Osteocyte (in vitro differentiated cells): ENCODE measurements around the gene PHF11. TPM values are rescaled to one million over a fixed set of nuclear protein-coding genes. Genes with fewer than 3 reads are reported as not detected.

Source experiments
- DNase-seq: peaks from one replicate; pipeline ENCODE4 v3.0.0; 2021; ENCODE audit warnings: mixed read lengths; ENCODE audit not compliant: unreplicated experiment; ENCODE audit errors: extremely low spot score
- H3K27ac Mint-ChIP-seq: one replicate; pipeline ENCODE4 v1.8.0; 2021; ENCODE audit warnings: mild to moderate bottlenecking, mixed read lengths; ENCODE audit not compliant: unreplicated experiment
- H3K27me3 Mint-ChIP-seq: one replicate; pipeline ENCODE4 v1.8.0; 2021; ENCODE audit warnings: mixed read lengths; ENCODE audit not compliant: unreplicated experiment
- H3K36me3 Mint-ChIP-seq: one replicate; pipeline ENCODE4 v1.8.0; 2021; ENCODE audit warnings: mixed read lengths; ENCODE audit not compliant: unreplicated experiment
- H3K4me1 Mint-ChIP-seq: one replicate; pipeline ENCODE4 v1.8.0; 2021; ENCODE audit warnings: mixed read lengths; ENCODE audit not compliant: unreplicated experiment
- H3K4me3 Mint-ChIP-seq: one replicate; pipeline ENCODE4 v1.8.0; 2021; ENCODE audit warnings: mild to moderate bottlenecking, moderate library complexity, mixed read lengths; ENCODE audit not compliant: unreplicated experiment
- H3K9me3 Mint-ChIP-seq: one replicate; pipeline ENCODE4 v1.8.0; 2021; ENCODE audit warnings: mixed read lengths; ENCODE audit not compliant: unreplicated experiment
- CTCF ChIP-seq: fragments of 200-600 bp; sonication (generic); IDR thresholded peaks from 2 replicates; pipeline ENCODE4 v1.5.0; 2021; ENCODE audit warnings: antibody characterized with exemption, mild to moderate bottlenecking, moderate library complexity
- total RNA-seq: library from RNA; stranded (reverse); gene quantifications from 2 replicates; pipeline ENCODE4 v1.2.1, GENCODE V29; 2021

PHF11 gene
- total RNA-seq, 1 donor from 2014 or later = 32.1 TPM

GRCh38 chr13:49540552-49540951 is 44.8 kb downstream of the PHF11 start:
- no peak for DNase-seq
- H3K4me3 Mint-ChIP-seq = no peak overlapping the region
- no peak overlapping the region for H3K27ac Mint-ChIP-seq
- no peak for TF ChIP-seq CTCF
- H3K9me3 Mint-ChIP-seq = no peaks in the 10 kb centered on the region
- no peaks in the 10 kb centered on the region for H3K27me3 Mint-ChIP-seq
- H3K36me3 Mint-ChIP-seq = peaks cover 55% of the 10 kb centered on the region
- no peaks in the 10 kb centered on the region for H3K4me1 Mint-ChIP-seq

GRCh38 chr13:49543656-49544055 is 47.9 kb downstream of the PHF11 start:
- peaks cover 55% of the 10 kb centered on the region for H3K36me3 Mint-ChIP-seq
- no peaks in the 10 kb centered on the region for H3K27me3 Mint-ChIP-seq
- no peak for DNase-seq
- H3K4me1 Mint-ChIP-seq = no peaks in the 10 kb centered on the region
- no peak overlapping the region for H3K27ac Mint-ChIP-seq
- H3K9me3 Mint-ChIP-seq = no peaks in the 10 kb centered on the region
- TF ChIP-seq CTCF = no peak
- H3K4me3 Mint-ChIP-seq = no peak overlapping the region

- no peak for TF ChIP-seq CTCF
- no peak for DNase-seq
- Mint-ChIP-seq H3K4me1 (no peaks in the 10 kb centered on the region), H3K27me3 (no peaks in the 10 kb centered on the region), H3K9me3 (no peaks in the 10 kb centered on the region), H3K4me3 (no peak overlapping the region), H3K36me3 (peaks cover 53% of the 10 kb centered on the region), H3K27ac (no peak overlapping the region)
Measured at GRCh38 chr13:49545661-49546060, 49.9 kb downstream of the PHF11 start.

GRCh38 chr13:49546561-49546960 is 50.8 kb downstream of the PHF11 start:
- TF ChIP-seq CTCF = no peak
- H3K27ac Mint-ChIP-seq = no peak overlapping the region

GRCh38 chr13:49549289-49549688 is 53.5 kb downstream of the PHF11 start:
- peaks cover 57% of the 10 kb centered on the region for H3K36me3 Mint-ChIP-seq

More at GRCh38 chr13:49546561-49546960, 50.8 kb downstream of the PHF11 start:
- H3K9me3 Mint-ChIP-seq = no peaks in the 10 kb centered on the region
- H3K36me3 Mint-ChIP-seq = peaks cover 46% of the 10 kb centered on the region
- no peak for DNase-seq
- no peaks in the 10 kb centered on the region for H3K4me1 Mint-ChIP-seq
- H3K4me3 Mint-ChIP-seq = no peak overlapping the region
- H3K27me3 Mint-ChIP-seq = no peaks in the 10 kb centered on the region

More at GRCh38 chr13:49549289-49549688, 53.5 kb downstream of the PHF11 start:
- no peak overlapping the region for H3K27ac Mint-ChIP-seq
- no peak overlapping the region for H3K4me3 Mint-ChIP-seq
- DNase-seq = no peak
- H3K27me3 Mint-ChIP-seq = no peaks in the 10 kb centered on the region
- H3K4me1 Mint-ChIP-seq = no peaks in the 10 kb centered on the region
- H3K9me3 Mint-ChIP-seq = no peaks in the 10 kb centered on the region
- no peak for TF ChIP-seq CTCF
